ENCODE data around the gene ESPL1.

The ESPL1 gene

GRCh38 chr12:53267999-53268629 lies at the start of gene ESPL1:
ESPL1 (plus strand) TSS chr12:53268299; CDS start chr12:53268767, 468 bp downstream.
- Histone ChIP-seq H3K4me3 (ENCODE audit: low read depth, low read length) (peak within 1 kb of the TSS; percentile 96), H3K4me1 (ENCODE audit: control insufficient read depth, insufficient read depth, low read length) (peaks cover 4% of the 10 kb centered on the region; the same call in 1 of the 2 replicates), H3K9me3 (ENCODE audit: control insufficient read depth, insufficient read depth, low read depth, low read length) (no peaks in the 10 kb centered on the region), H3K36me3 (ENCODE audit: control insufficient read depth, insufficient read depth, low read length) (peaks cover 30% of the 10 kb centered on the region), H3K9ac (ENCODE audit: low read length) (peak within 1 kb of the TSS; percentile 86), H3K27me3 (ENCODE audit: control insufficient read depth, insufficient read depth, low read length) (no peaks in the 10 kb centered on the region), H3K27ac (ENCODE audit: low read depth, low read length) (peak within 1 kb of the TSS; percentile 28; the same call in 1 of the 2 replicates)

GRCh38 chr12:53218551-53219291 lies 49.4 kb upstream of the ESPL1 start:
- Histone ChIP-seq H3K27ac (ENCODE audit: low read depth, low read length) (no peak overlapping the region), H3K27me3 (ENCODE audit: control insufficient read depth, insufficient read depth, low read length) (peaks cover 12% of the 10 kb centered on the region), H3K4me3 (ENCODE audit: low read depth, low read length) (peak overlapping the region; percentile 80), H3K9ac (ENCODE audit: low read length) (peak overlapping the region; percentile 60), H3K4me1 (ENCODE audit: control insufficient read depth, insufficient read depth, low read length) (peaks cover 71% of the 10 kb centered on the region), H3K9me3 (ENCODE audit: control insufficient read depth, insufficient read depth, low read depth, low read length) (no peaks in the 10 kb centered on the region), H3K36me3 (ENCODE audit: control insufficient read depth, insufficient read depth, low read length) (peaks cover 8% of the 10 kb centered on the region)

- peaks cover 1% of the 10 kb centered on the region; the same call in 1 of the 2 replicates for H3K36me3 ChIP-seq (ENCODE audit: control insufficient read depth, insufficient read depth, low read length)
- peak overlapping the region; percentile 60 for H3K9ac ChIP-seq (ENCODE audit: low read length)
- peaks cover 12% of the 10 kb centered on the region for H3K27me3 ChIP-seq (ENCODE audit: control insufficient read depth, insufficient read depth, low read length)
- no peaks in the 10 kb centered on the region for H3K9me3 ChIP-seq (ENCODE audit: control insufficient read depth, insufficient read depth, low read depth, low read length)
- H3K27ac ChIP-seq (ENCODE audit: low read depth, low read length) = no peak overlapping the region
- peaks cover 71% of the 10 kb centered on the region for H3K4me1 ChIP-seq (ENCODE audit: control insufficient read depth, insufficient read depth, low read length)
- H3K4me3 ChIP-seq (ENCODE audit: low read depth, low read length) = peak overlapping the region; percentile 80
Measured at GRCh38 chr12:53219292-53219955, 48.7 kb upstream of the ESPL1 start.

GRCh38 chr12:53219956-53220693 lies 48.0 kb upstream of the ESPL1 start:
- H3K4me3 ChIP-seq (ENCODE audit: low read depth, low read length) = peak overlapping the region; percentile 80
- H3K27me3 ChIP-seq (ENCODE audit: control insufficient read depth, insufficient read depth, low read length) = peaks cover 12% of the 10 kb centered on the region
- peak overlapping the region; percentile 64 for H3K9ac ChIP-seq (ENCODE audit: low read length)
- no peak overlapping the region for H3K27ac ChIP-seq (ENCODE audit: low read depth, low read length)
- peaks cover 70% of the 10 kb centered on the region for H3K4me1 ChIP-seq (ENCODE audit: control insufficient read depth, insufficient read depth, low read length)
- H3K9me3 ChIP-seq (ENCODE audit: control insufficient read depth, insufficient read depth, low read depth, low read length) = no peaks in the 10 kb centered on the region
- no peaks in the 10 kb centered on the region for H3K36me3 ChIP-seq (ENCODE audit: control insufficient read depth, insufficient read depth, low read length)

- Histone ChIP-seq H3K27ac (ENCODE audit: low read depth, low read length) (no peak overlapping the region), H3K4me1 (ENCODE audit: control insufficient read depth, insufficient read depth, low read length) (peaks cover 70% of the 10 kb centered on the region), H3K9ac (ENCODE audit: low read length) (peak overlapping the region; percentile 64)
Measured at GRCh38 chr12:53220694-53221202, 47.4 kb upstream of the ESPL1 start.

GRCh38 chr12:53221203-53222080 lies 46.7 kb upstream of the ESPL1 start:
- Histone ChIP-seq H3K27ac (ENCODE audit: low read depth, low read length) (peak overlapping the region; percentile 29; the same call in 1 of the 2 replicates), H3K27me3 (ENCODE audit: control insufficient read depth, insufficient read depth, low read length) (peaks cover 12% of the 10 kb centered on the region), H3K9ac (ENCODE audit: low read length) (peak overlapping the region; percentile 60), H3K4me3 (ENCODE audit: low read depth, low read length) (peak overlapping the region; percentile 80), H3K4me1 (ENCODE audit: control insufficient read depth, insufficient read depth, low read length) (peaks cover 66% of the 10 kb centered on the region), H3K36me3 (ENCODE audit: control insufficient read depth, insufficient read depth, low read length) (no peaks in the 10 kb centered on the region), H3K9me3 (ENCODE audit: control insufficient read depth, insufficient read depth, low read depth, low read length) (no peaks in the 10 kb centered on the region)

More at GRCh38 chr12:53220694-53221202, 47.4 kb upstream of the ESPL1 start:
- Histone ChIP-seq H3K36me3 (ENCODE audit: control insufficient read depth, insufficient read depth, low read length) (no peaks in the 10 kb centered on the region), H3K4me3 (ENCODE audit: low read depth, low read length) (peak overlapping the region; percentile 80), H3K9me3 (ENCODE audit: control insufficient read depth, insufficient read depth, low read depth, low read length) (no peaks in the 10 kb centered on the region), H3K27me3 (ENCODE audit: control insufficient read depth, insufficient read depth, low read length) (peaks cover 12% of the 10 kb centered on the region)

- Histone ChIP-seq H3K4me1 (ENCODE audit: control insufficient read depth, insufficient read depth, low read length) (peaks cover 59% of the 10 kb centered on the region), H3K27me3 (ENCODE audit: control insufficient read depth, insufficient read depth, low read length) (peaks cover 12% of the 10 kb centered on the region), H3K4me3 (ENCODE audit: low read depth, low read length) (peak overlapping the region; percentile 40), H3K36me3 (ENCODE audit: control insufficient read depth, insufficient read depth, low read length) (no peaks in the 10 kb centered on the region; the same call in 1 of the 2 replicates), H3K9ac (ENCODE audit: low read length) (no peak overlapping the region), H3K9me3 (ENCODE audit: control insufficient read depth, insufficient read depth, low read depth, low read length) (no peaks in the 10 kb centered on the region), H3K27ac (ENCODE audit: low read depth, low read length) (no peak overlapping the region)
Measured at GRCh38 chr12:53222170-53222721, 45.9 kb upstream of the ESPL1 start.

- peaks cover 12% of the 10 kb centered on the region for H3K27me3 ChIP-seq (ENCODE audit: control insufficient read depth, insufficient read depth, low read length)
- no peak overlapping the region for H3K27ac ChIP-seq (ENCODE audit: low read depth, low read length)
- H3K4me3 ChIP-seq (ENCODE audit: low read depth, low read length) = no peak overlapping the region
- H3K9me3 ChIP-seq (ENCODE audit: control insufficient read depth, insufficient read depth, low read depth, low read length) = no peaks in the 10 kb centered on the region
- no peaks in the 10 kb centered on the region; the same call in 1 of the 2 replicates for H3K36me3 ChIP-seq (ENCODE audit: control insufficient read depth, insufficient read depth, low read length)
- peaks cover 54% of the 10 kb centered on the region for H3K4me1 ChIP-seq (ENCODE audit: control insufficient read depth, insufficient read depth, low read length)
- H3K9ac ChIP-seq (ENCODE audit: low read length) = no peak overlapping the region
Measured at GRCh38 chr12:53222806-53223261, 45.3 kb upstream of the ESPL1 start.

GRCh38 chr12:53223389-53224060 lies 44.6 kb upstream of the ESPL1 start:
- Histone ChIP-seq H3K27me3 (ENCODE audit: control insufficient read depth, insufficient read depth, low read length) (peaks cover 12% of the 10 kb centered on the region), H3K9me3 (ENCODE audit: control insufficient read depth, insufficient read depth, low read depth, low read length) (no peaks in the 10 kb centered on the region), H3K4me3 (ENCODE audit: low read depth, low read length) (peak overlapping the region; percentile 12; the same call in 1 of the 2 replicates), H3K27ac (ENCODE audit: low read depth, low read length) (no peak overlapping the region), H3K4me1 (ENCODE audit: control insufficient read depth, insufficient read depth, low read length) (peaks cover 47% of the 10 kb centered on the region), H3K9ac (ENCODE audit: low read length) (no peak overlapping the region), H3K36me3 (ENCODE audit: control insufficient read depth, insufficient read depth, low read length) (no peaks in the 10 kb centered on the region; the same call in 1 of the 2 replicates)

All from HUES6 (cell line).